GM11168 (cell line): Measurements from ENCODE around the gene OASL.
"Not testable (repeated sequence)": the region's sequence is repeated elsewhere in the genome, so short reads cannot be mapped to it uniquely, and the experiment has no call there.

Source experiments
- in situ Hi-C: fragments of 300-500 bp; cut with MboI; formaldehyde crosslinking; loops from one replicate; pipeline ENCODE4 v1.12.0; 2022; ENCODE audit warnings: low sequenced_read_pairs; ENCODE audit not compliant: unreplicated experiment

The OASL gene

GRCh38 chr12:121059031-121059898 is 20.2 kb upstream of the OASL start:
- in situ Hi-C loops: loop anchor here (5.0 kb wide), 1 partner anchor 33 kb away; no protein-coding TSS in a partner anchor

- in situ Hi-C loops: loop anchor here (5.0 kb wide), 1 partner anchor 35 kb away; no protein-coding TSS in a partner anchor
Observed at GRCh38 chr12:121057794-121058193, 18.7 kb upstream of the OASL start.

DNA sequence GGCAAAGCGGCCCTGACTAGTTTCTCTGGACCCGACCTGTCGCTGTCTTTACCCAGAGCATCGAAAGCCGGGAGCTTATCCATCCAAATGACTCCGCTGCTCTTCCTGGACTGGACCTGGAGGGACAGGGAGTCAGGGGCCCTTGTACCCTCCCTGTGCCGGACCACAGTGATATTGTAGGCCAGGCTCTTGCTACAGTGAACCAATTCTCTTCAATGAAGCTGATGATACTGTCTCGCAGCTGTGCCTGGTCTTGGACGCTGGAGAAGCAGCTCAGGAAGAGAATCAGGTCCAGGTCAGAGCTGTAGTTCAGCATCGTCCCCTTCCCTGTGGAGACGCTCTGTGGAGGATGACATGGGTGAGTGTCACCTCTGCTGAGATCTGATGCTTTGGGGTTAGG is 14.7 kb upstream of the OASL start:
- in situ Hi-C loops: no loop called here

GRCh38 chr12:121050725-121051124 is 11.7 kb upstream of the OASL start:
- in situ Hi-C loops: no loop called here

DNA sequence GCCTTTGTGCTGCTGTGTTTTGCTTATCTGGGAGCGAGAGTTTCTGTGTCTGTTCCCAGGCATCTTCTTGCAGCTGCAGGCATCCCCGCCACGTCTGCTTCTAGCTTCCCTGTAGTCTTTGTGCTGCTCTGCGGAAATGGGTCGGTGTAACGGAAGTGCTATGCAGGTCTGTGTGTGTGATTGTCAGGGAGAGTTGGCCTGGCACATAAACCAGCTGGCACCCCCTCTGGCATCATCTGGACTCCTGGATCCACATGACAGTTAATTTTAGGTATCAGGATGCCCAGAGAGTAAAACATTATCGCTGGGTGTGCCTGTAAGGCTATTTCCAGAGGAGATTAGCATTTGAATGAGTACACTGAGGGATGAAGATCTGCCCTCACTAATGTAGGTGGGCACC is 9.4 kb upstream of the OASL start:
- in situ Hi-C loops: no loop called here

GRCh38 chr12:121047400-121047799 is 8.4 kb upstream of the OASL start:
- in situ Hi-C loops: not testable (repeated sequence)

GRCh38 chr12:121043067-121043466 is 4.0 kb upstream of the OASL start:
- in situ Hi-C loops: no loop called here

DNA sequence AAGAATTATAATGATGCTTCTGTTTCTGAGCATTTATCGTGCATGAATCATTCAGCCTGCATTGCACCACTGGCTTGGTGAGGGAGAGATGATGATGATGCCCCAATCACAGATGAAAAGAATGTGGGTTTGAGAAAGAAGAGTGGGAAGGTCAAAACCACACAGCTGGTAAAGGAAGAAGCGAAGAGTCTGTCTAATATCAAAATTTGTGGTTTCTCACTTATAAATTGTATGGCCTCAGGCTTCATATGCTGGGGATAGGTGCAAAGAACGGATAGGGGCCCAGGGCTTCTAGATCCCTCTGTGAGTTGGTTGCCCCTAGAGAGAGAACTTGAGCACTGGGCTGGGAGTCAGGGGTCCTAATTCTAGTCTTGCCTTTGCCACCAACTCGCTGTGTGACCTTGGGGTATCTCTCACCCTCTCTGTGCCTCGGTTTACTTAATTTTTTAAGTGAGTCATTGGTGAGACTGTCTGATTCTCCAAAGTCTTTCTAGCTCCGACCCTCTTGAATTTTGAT is 2.2 kb downstream of the OASL start:
- in situ Hi-C loops: no loop called here

GRCh38 chr12:121034616-121035305 is 4.3 kb downstream of the OASL start:
- in situ Hi-C loops: no loop called here

- in situ Hi-C loops: no loop called here
Observed at GRCh38 chr12:121033625-121034349, 5.3 kb downstream of the OASL start.

- in situ Hi-C loops: no loop called here
Observed at GRCh38 chr12:121030576-121031212, 8.4 kb downstream of the OASL start.

- in situ Hi-C loops: no loop called here
Observed at GRCh38 chr12:121026274-121027045, 12.6 kb downstream of the OASL start.

DNA sequence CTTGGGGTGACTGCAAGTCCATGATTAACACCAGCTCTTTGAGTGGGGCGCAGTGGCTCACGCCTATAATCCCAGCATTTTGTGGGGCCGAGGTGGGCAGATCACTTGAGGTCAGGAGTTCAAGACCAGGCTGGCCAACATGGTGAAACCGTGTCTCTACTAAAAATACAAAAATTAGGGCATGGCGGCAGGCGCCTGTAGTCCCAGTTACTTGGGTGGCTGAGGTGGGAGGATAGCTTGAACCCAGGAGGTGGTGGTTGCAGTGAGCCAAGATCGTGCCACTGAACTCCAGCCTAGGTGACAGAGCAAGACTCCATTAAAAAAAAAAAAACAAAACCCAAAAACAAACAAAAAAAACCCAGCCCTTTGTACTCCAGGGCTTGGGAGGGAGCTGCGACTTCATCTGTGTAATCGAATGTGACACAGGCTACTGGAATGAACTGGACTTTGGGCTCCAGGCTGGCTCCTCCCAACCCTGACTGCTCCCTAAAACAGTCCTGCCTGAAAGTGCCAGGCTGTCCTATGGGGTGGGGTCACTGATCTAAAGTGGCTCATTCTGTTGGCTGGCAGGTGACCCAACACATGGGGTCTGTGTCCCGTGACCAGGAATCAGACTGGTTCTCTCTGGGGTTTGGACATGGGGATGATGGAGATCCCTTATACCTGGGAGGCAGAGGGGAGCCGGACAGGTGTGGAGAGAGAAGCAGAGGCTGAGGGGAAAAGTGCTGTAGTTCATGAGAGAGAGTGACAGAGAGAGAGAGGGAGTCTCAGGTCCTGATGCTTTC is 13.4 kb downstream of the OASL start:
- in situ Hi-C loops: no loop called here

DNA sequence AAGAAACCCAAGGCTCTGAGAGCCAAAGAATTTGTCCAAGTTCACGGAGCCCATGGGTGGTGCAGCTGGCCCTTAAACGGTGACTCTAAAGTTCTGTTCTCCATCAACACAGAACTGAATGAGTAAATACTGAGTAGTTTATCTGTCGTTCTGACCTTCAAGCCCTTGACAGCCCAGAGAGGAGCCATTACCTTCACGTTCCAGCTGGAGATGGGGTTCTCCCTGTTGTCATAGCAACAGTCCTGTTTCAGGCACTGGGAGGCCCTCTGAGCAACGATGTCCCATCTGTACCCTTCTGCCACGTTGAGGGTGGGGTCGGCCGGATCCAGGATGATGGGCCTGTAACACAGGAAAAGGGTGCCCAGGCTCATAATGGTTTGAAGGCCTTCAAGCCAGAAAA is 15.2 kb downstream of the OASL start:
- in situ Hi-C loops: no loop called here

GRCh38 chr12:121022713-121023112 is 16.3 kb downstream of the OASL start:
- in situ Hi-C loops: no loop called here

GRCh38 chr12:121021754-121022153 is 17.3 kb downstream of the OASL start:
- in situ Hi-C loops: no loop called here

GRCh38 chr12:121018860-121019617 is 20.0 kb downstream of the OASL start:
- in situ Hi-C loops: no loop called here

DNA sequence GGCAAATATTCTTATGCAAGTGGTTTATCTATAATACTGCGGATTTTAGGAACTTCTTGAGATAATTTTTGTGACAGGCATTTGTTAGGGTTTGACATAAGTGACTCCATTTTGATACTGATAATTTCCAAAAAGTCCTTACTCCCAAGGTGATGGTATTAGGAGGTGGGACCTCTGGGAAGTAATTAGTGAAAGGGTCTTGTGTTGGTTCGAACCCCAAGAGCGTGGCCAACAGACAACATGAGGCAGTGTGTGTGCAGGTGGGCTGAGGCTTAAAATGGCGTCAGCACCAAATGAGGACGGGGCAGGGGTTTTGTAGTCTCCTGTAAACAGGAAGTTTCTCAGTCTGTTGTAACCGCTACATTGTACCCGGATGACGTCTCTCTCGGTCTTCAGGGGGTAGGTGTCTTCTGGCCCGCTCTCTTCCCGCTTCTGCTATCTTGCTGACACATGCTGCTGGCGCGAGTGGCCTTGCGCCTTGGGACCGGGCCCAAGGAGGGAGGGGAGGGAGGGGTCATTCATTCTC is 21.0 kb downstream of the OASL start:
- in situ Hi-C loops: no loop called here
